IMR-90 (cell line): ENCODE measurements around the gene BTBD9.

Experiments
- MAZ ChIP-seq: IDR thresholded peaks from 2 replicates; pipeline ENCODE4 v1.6.1; 2012; ENCODE audit warnings: low read depth, mild to moderate bottlenecking, low read length, improper control_type of control experiment, moderate library complexity, borderline replicate concordance
- NFE2L2 ChIP-seq: fragments of 150-350 bp; IDR thresholded peaks from 2 replicates; pipeline ENCODE4 v1.6.1; 2016; ENCODE audit warnings: low read depth, mild to moderate bottlenecking, low read length
- SMC3 ChIP-seq: fragments of 150-350 bp; IDR thresholded peaks from 2 replicates; pipeline ENCODE4 v1.6.1; 2016; ENCODE audit warnings: low read depth, mild to moderate bottlenecking, antibody characterized with exemption, low read length, moderate library complexity
- TF ChIP-seq, protein P1 (sequence below): conservative IDR thresholded peaks from 2 replicates; pipeline ENCODE4 v1.5.1; 2012; ENCODE audit warnings: mild to moderate bottlenecking, low read depth, low read length, improper control_type of control experiment

GRCh38 chr6:38214159-38214558 lies 425.6 kb downstream of the BTBD9 start:
- TF ChIP-seq MAZ = no peak
- TF ChIP-seq, protein P1, sequence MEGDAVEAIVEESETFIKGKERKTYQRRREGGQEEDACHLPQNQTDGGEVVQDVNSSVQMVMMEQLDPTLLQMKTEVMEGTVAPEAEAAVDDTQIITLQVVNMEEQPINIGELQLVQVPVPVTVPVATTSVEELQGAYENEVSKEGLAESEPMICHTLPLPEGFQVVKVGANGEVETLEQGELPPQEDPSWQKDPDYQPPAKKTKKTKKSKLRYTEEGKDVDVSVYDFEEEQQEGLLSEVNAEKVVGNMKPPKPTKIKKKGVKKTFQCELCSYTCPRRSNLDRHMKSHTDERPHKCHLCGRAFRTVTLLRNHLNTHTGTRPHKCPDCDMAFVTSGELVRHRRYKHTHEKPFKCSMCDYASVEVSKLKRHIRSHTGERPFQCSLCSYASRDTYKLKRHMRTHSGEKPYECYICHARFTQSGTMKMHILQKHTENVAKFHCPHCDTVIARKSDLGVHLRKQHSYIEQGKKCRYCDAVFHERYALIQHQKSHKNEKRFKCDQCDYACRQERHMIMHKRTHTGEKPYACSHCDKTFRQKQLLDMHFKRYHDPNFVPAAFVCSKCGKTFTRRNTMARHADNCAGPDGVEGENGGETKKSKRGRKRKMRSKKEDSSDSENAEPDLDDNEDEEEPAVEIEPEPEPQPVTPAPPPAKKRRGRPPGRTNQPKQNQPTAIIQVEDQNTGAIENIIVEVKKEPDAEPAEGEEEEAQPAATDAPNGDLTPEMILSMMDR = no peak
- TF ChIP-seq SMC3 = no peak
- no peak for TF ChIP-seq NFE2L2
